Stimulated activated CD8-positive, alpha-beta memory T cell treated with anti-CD3 and anti-CD28 coated beads, Interleukin-15, amount 100 ng/mL, for 1 hour (primary cell): ENCODE data around the gene BRINP3.
"Not testable (repeated sequence)": the region's sequence is repeated elsewhere in the genome, so short reads cannot be mapped to it uniquely, and the experiment has no call there.

Experiments used
- DNase-seq: peaks from one replicate; pipeline ENCODE4 v3.0.0-alpha.2; 2020; ENCODE audit warnings: low read depth

Gene BRINP3

DNA sequence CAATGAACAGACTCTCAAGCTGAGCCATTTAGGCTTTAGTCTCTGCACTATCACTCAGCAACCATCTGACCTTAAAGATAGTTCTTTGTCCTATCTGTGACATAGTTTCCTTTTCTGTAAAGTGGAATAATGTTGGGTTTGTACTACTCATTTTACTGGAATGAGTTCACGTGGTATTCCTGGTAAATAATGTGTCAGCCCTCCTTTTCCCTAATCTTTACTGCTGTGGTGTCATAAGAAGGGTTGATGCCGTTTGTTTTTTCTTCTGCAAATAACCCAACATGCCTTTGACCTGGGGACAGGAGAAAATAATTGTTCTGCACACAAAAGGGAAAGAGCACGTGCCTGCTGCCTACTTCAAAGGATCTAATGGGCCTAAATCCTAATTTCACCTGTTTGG lies 297.8 kb downstream of the BRINP3 start:
- DNase-seq = no peak

DNA sequence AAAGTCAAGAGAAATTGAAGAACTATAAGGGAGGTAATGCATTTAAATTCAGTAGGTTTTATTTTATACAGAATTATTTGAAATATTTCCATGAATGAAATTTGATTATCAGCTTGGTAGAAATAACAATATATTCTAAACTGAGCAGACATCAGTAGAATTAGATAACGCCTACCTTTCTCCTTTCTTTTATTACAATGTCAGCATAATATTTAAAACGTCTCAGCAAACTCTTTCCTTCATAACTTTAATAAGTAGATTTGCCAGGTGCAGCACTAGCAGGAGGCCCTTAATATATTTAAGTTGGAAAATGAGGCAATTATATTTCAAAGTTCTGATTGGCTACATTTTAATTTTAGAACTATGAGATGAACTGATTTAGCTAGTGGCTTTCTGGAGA lies 298.8 kb downstream of the BRINP3 start:
- no peak for DNase-seq

DNA sequence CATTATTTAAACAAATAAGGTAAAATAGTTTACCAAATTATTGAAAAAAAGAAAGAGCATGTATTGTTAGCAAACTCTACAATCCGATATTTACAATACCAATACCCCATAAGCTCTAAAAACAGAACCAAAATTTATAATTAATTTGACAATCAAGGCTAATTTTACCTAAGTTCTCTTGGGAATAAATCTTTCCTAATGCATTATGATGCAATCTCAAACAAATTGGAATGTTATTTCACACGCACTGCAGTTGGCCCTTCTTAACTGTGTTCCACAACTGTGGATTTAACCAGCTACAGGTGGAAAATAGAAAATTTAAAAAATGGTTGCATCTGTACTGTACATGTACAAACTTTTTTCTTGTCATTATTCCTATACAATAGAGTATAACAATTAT lies 300.1 kb downstream of the BRINP3 start:
- no peak for DNase-seq

DNA sequence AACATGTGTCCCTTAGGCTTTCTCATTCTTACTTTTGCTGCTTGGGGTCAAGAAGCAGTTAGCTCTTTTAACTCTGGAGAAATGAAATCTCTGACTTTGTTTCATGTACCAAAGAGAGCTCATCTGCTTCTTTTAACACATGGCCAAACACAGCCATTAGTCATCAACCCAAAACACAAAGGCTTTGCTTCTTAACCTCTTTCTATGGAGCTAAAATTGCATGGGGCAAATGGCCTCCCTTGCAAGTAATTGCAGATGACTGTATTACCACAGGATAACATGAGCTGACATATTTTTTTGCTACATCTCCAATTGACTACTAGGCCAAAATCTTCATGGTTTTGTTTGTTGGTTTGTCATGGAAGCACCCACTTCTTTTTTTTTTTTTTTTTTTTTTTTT lies 300.9 kb downstream of the BRINP3 start:
- no peak for DNase-seq

- no peak for DNase-seq
Measured at GRCh38 chr1:190175320-190175719, 302.3 kb downstream of the BRINP3 start.

- DNase-seq = no peak
Measured at GRCh38 chr1:190172651-190173430, 304.8 kb downstream of the BRINP3 start.

GRCh38 chr1:190170321-190170720 lies 307.3 kb downstream of the BRINP3 start:
- DNase-seq = no peak

- DNase-seq = no peak
Measured at GRCh38 chr1:190169311-190170067, 308.2 kb downstream of the BRINP3 start.

GRCh38 chr1:190168893-190169280 lies 308.8 kb downstream of the BRINP3 start:
- DNase-seq = no peak

DNA sequence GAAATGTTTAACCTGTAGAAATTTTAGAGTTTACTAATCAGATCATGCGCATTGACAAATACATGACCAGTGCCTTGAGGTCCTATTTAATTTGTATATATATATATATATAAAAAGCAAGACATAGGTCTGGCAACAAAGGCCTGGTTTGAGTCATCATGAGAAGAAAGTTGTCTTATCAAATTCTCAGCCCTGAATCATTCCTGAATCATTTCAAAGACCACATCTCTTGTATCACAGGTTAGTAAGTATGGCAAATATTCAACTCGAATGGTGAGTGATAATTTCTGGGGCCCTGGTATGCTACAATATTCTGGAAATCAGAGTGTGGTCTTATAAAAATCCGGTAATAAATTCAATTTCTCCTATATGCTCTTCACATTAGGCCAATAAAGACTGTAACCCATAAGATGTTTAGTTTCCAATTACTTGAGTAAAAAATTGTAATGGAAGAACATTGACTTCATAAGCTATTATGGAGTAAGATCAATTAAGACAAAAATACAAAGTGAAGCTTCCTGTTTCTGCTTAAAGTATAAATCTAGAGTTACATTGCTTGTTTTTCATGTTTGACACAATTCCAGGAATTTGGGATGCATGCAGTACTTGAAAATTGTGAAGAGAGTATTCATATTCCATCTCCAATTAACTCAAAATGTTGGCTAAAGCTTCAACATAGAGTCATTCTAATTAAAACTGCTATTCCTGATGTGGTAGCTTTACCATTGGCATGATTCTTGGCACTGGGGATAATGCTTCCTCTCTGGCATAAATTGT lies 309.4 kb downstream of the BRINP3 start:
- no peak for DNase-seq

- no peak for DNase-seq
Measured at GRCh38 chr1:190159146-190159545, 318.5 kb downstream of the BRINP3 start.

DNA sequence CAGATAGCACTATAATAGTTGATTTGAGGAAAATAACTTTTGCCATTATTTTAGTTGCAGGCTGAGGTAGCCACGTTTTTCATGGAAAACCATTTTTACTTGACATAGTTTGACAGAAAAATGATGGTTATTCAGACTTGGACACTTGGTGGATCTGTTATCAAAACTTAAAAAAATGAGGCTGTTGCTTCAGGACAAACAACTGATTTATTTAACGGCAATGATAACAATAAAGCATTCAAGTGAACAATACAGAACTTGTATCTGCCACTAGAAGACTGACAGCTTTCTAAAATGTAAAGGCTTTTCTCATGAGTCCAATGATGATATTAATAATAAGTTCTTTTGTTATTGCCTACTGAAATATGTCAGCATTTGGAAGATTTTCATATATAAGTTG lies 322.9 kb downstream of the BRINP3 start:
- no peak for DNase-seq

DNA sequence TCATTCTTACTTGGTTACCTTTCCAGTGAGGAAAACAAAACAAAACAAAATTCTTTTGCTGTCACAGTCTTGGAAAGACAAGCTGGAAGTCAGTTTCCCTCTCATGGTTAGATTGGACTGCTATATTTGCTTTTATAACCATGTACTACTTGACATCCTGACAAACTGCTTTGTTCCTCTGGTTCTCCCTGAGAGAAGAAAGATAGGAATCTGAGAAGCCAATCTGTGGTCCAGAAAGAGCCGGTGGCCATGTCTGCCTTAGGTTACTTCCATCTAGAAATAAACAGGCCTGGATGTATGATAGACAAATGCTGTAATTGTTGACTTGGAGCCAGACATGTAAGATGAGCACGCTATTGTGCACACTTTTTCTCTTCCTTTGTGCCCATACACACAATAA lies 330.0 kb downstream of the BRINP3 start:
- DNase-seq = no peak

DNA sequence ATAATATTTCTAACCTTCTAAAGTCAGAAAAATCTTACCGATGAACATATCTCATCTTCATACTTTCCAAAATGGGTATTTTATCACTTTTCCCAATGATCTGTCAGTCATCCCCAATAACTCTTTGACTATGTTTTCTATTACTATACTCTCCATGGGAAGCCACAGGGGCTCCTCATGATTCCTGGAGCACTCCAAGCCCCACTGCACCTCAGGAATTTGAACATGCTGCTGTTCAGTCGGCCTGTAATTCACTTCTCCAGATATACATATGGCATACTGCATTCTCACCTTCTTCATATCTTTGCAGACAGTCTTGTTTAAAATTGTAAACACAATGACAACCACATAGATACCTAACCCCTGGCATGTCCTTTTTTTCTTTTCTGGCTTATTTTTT lies 333.0 kb downstream of the BRINP3 start:
- no peak for DNase-seq

DNA sequence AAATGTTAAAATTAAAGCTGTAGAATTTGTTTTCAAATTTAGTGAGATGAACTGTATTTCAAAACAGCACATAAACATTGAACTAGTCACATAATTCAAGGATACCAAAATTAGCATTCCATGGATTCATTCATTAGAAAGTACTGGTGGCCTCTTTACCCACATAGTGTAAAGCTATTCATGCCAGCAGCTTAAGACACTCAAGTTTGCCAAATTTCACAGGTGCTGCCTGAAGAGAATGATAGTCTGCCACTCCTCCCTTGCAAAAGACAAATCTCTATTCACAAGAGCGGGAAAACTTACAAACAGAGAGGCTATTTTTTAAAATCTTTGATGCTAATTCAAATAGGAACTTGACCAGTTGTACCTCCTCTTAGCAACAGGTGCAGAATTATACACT lies 337.0 kb downstream of the BRINP3 start:
- DNase-seq = no peak

DNA sequence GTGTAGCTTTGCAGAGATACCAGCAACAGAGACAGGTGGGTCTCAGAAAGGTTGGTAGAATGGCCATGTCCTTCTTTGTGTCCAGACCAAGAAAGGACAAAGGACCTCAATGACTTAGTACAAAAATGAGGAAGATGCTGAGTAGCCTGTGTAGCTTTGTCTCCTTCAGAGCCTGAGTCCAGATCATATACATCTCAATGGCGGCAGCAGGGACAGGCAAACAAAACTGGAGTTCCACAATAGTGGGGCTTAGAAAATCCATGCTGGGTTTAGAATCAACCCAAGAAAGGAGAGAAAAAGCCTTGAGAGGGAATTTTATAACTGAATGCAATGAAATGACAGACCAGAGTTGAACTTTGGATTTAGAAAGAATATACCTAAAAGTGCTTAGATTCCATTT lies 339.0 kb downstream of the BRINP3 start:
- DNase-seq = no peak

GRCh38 chr1:190138266-190138665 lies 339.4 kb downstream of the BRINP3 start:
- no peak for DNase-seq

DNA sequence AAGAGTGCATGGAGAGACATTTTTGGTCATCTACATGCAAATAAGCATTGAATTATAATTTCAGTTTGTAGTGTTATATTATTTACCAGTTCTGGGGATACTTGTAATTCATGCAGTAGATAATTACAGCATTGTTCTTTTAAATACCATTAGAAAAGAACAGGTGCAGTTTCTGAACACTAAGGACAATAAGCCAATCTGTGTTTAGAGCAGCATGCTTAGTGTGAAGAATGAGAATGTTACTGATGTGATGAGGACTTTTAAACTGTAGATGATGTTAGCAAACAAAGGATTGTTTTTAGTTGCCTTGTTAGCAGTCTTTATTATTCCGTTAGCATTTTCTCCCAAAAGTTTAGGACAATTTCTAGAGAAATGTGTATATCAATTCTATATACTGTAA lies 348.3 kb downstream of the BRINP3 start:
- no peak for DNase-seq

DNA sequence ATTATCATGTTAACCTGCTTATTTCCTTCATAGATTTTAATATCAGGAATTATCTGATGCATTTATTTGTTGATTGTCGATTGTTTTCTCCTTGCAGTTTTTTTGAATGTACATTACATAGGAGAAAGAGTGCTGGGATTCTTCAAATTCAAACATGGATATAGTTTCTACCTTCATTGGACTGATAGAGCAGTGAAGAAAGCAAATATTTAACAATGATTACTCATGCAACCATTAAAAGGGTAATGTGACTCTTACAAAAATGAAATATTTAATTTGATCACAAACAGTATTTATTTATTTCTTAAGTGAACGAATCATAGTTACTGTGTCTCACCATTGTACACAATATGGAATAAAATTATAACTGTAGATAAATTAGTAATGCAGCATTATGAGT lies 350.9 kb downstream of the BRINP3 start:
- no peak for DNase-seq

DNA sequence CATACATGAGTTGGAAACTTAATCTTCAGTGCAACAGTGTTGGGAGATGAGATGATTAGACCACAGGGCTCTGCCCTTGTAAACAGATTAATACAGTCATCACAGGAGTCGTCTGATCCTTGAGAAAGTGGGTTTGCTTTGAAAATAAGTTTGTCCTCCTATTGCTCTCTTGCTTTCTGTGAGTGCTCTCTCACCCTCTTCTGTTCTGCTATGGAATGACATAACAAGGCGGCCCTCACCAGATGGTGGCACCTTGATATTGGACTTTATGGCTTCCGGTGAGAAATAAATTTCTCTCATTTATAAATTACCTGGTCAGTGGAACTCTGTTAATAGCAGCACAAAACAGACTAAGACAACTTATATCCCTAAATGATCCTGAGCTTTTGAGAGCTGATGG lies 353.6 kb downstream of the BRINP3 start:
- DNase-seq = no peak

DNA sequence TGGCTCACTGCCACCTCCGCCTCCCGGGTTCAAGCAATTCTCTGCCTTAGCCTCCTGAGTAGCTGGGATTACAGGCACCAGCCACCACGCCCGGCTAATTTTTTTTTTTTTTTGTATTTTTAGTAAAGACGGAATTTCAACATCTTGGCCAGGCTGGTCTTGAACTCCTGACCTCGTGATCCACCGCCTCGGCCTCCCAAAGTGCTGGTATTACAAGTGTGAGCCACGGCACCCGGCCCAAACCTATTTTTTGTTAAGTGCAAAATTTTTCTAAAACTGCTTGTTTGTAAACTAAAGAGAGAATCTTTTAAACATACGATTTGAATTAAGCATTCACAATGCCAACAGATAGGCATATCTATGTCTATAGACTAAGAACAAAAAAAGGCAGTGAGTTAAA lies 357.1 kb downstream of the BRINP3 start:
- not testable (repeated sequence) for DNase-seq

DNA sequence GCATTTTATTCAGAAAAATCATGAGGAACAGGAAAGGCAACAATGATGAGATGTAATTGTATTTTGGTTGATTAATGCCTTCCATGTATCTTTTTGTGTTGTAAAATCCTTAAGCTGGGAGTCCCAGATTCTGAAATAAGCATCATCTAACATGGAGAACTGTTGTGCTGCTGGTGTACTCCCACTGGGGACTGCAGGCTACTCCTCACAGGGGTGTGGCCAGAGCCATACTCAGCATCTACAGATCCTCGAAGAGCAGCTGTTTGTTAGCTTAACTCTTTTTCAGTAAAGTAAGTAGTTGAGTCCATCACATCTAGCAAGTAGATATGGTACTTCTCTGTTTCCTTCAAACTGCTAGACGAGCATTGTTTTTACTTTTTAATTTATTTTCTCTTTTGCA lies 358.0 kb downstream of the BRINP3 start:
- DNase-seq = no peak

DNA sequence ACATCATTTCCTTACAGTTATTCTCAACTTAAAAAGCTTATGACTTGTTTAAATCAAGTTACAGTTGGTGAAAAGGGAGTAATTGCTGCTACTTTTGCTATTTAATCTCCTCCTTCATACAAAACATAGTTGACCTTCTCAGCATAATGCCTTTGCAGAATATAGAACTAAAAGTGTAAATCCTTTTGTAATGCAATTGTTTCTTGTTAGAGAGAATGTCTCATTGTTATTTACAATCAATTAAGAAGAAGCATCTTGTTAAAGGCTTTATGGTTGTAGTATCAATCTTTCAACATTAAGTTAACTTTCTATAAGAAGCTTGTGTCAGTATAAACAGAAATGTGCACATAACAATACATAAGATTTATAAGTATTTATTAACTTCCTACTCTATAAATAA lies 360.7 kb downstream of the BRINP3 start:
- no peak for DNase-seq
